DND-41 (cell line): ENCODE data around the gene REEP1.
A peak's percentile ranks its signal among the peaks of the same experiment; 100 is the strongest.

ENCODE experiments used
- ATAC-seq: fragments of 200-7000 bp; cut with Tn5 transposase; 3 replicates; pipeline ENCODE4 v1.9.1; 2021; ENCODE audit warnings: low read depth; ENCODE audit not compliant: insufficient read depth
- DNase-seq: peaks from one replicate; pipeline ENCODE4 v3.0.0-alpha.2; 2020
- H2AFZ ChIP-seq: 2 replicates; pipeline ENCODE4 v1.6.0; 2012; ENCODE audit warnings: low read depth, low read length
- H3K27ac ChIP-seq: 2 replicates; pipeline ENCODE4 v1.5.1; 2012; ENCODE audit warnings: low read length, inconsistent platforms
- H3K27me3 ChIP-seq: fragments of 200-600 bp; sonication (generic); 2 replicates; pipeline ENCODE4 v1.6.0; 2012; ENCODE audit warnings: low read length, mild to moderate bottlenecking, inconsistent platforms; ENCODE audit not compliant: insufficient read depth, poor library complexity
- H3K36me3 ChIP-seq: 2 replicates; pipeline ENCODE4 v1.5.1; 2012; ENCODE audit warnings: low read length, inconsistent platforms; ENCODE audit not compliant: insufficient read depth
- H3K4me1 ChIP-seq: 2 replicates; pipeline ENCODE4 v1.5.1; 2012; ENCODE audit warnings: mild to moderate bottlenecking, low read length; ENCODE audit not compliant: insufficient read depth
- H3K4me2 ChIP-seq: 2 replicates; pipeline ENCODE4 v1.6.0; 2012; ENCODE audit warnings: mild to moderate bottlenecking, moderate library complexity, low read length, inconsistent platforms; ENCODE audit not compliant: insufficient read depth
- H3K4me3 ChIP-seq, 2 experiments: fragments of 200-600 bp in 1 of 2; shearing (Covaris generic) in 1 of 2; 2 replicates each; pipeline ENCODE4 v1.5.1; 2012 to 2016; ENCODE audit warnings: inconsistent platforms in 2 of 2, low read length in 2 of 2, mild to moderate bottlenecking in 2 of 2, low read depth in 1 of 2, moderate library complexity in 1 of 2
- H3K79me2 ChIP-seq: 2 replicates; pipeline ENCODE4 v1.6.0; 2012; ENCODE audit warnings: low read length, inconsistent platforms; ENCODE audit not compliant: insufficient read depth
- H3K9ac ChIP-seq: 2 replicates; pipeline ENCODE4 v1.6.0; 2012; ENCODE audit warnings: low read depth, mild to moderate bottlenecking, inconsistent platforms, low read length, moderate library complexity
- H3K9me3 ChIP-seq: 2 replicates; pipeline ENCODE4 v1.5.1; 2012; ENCODE audit warnings: low read length, moderate library complexity, mild to moderate bottlenecking, inconsistent platforms; ENCODE audit not compliant: insufficient read depth, severe bottlenecking
- H4K20me1 ChIP-seq: 2 replicates; pipeline ENCODE4 v1.6.0; 2012; ENCODE audit warnings: low read length; ENCODE audit not compliant: insufficient read depth
- CTCF ChIP-seq: IDR thresholded peaks from 2 replicates; pipeline ENCODE4 v1.5.1; 2012; ENCODE audit warnings: borderline replicate concordance, low read length, moderate library complexity, mild to moderate bottlenecking; ENCODE audit not compliant: poor library complexity, severe bottlenecking; ENCODE audit errors: extremely low read depth
- EZH2 ChIP-seq: IDR thresholded peaks from 3 replicates; pipeline ENCODE4 v1.6.1; 2012; ENCODE audit warnings: borderline replicate concordance, low read depth, mild to moderate bottlenecking, moderate library complexity, low read length, inconsistent platforms; ENCODE audit not compliant: severe bottlenecking

The REEP1 gene

DNA sequence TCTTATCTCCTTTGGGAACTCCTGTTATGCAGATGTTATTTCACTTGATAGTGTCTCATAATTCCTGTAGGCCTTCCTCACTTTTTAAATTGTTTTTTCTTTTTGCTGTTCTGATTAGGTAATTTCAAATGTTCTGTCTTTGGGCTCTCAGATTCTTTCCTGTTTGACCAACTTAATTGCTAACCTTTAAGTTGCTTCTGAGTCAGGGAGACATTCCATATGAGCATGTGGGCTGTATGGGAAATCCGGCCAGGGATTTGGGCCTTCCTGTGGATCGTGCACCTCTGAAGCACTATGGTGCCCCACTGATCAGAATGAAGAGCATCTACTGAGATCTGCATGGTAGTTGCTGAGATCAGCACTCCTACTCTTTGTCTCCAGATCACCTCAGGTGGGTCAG, 44.7 kb upstream of the REEP1 start:
- H3K27ac ChIP-seq: no peak overlapping the region
- H3K4me3 ChIP-seq: no peak overlapping the region
- TF ChIP-seq CTCF (no peak), EZH2 (no peak)
- H3K9me3 ChIP-seq: no peaks in the 10 kb centered on the region
- H2AFZ ChIP-seq: no peak overlapping the region
- no peak overlapping the region for H3K9ac ChIP-seq
- H4K20me1 ChIP-seq: no peaks in the 10 kb centered on the region
- no peaks in the 10 kb centered on the region for H3K79me2 ChIP-seq
- H3K36me3 ChIP-seq: no peaks in the 10 kb centered on the region
- no peak overlapping the region for H3K4me2 ChIP-seq
- ATAC-seq: no peak
- no peak for DNase-seq
- H3K4me1 ChIP-seq: no peaks in the 10 kb centered on the region
- H3K27me3 ChIP-seq: peaks cover 3% of the 10 kb centered on the region

DNA sequence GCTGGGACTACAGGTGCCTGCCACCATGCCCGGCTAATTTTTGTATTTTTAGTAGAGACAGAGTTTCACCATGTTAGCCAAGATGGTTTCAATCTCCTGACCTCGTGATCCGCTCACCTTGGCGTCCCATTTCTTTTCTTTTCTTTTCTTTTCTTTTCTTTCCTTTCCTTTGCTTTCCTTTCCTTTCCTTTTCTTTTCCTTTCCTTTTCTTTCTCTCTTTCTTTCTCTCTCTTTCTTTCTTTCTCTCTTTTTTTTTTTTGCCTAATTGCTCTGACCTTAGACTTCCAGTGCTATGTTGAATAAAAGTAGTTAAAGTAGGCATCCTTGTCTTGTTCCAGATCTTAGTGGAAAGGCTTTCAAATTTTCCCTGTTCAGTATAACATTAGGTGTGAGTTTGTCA, 41.0 kb upstream of the REEP1 start:
- Histone ChIP-seq H3K79me2 (no peaks in the 10 kb centered on the region), H3K4me2 (no peak overlapping the region), H3K9me3 (no peaks in the 10 kb centered on the region), H3K4me1 (no peaks in the 10 kb centered on the region), H3K9ac (no peak overlapping the region), H2AFZ (no peak overlapping the region), H3K36me3 (no peaks in the 10 kb centered on the region), H3K4me3 (no peak overlapping the region), H3K27ac (no peak overlapping the region), H3K27me3 (peaks cover 4% of the 10 kb centered on the region), H4K20me1 (no peaks in the 10 kb centered on the region)
- TF ChIP-seq CTCF: no peak
- no peak for TF ChIP-seq EZH2
- no peak for ATAC-seq
- DNase-seq: no peak

DNA sequence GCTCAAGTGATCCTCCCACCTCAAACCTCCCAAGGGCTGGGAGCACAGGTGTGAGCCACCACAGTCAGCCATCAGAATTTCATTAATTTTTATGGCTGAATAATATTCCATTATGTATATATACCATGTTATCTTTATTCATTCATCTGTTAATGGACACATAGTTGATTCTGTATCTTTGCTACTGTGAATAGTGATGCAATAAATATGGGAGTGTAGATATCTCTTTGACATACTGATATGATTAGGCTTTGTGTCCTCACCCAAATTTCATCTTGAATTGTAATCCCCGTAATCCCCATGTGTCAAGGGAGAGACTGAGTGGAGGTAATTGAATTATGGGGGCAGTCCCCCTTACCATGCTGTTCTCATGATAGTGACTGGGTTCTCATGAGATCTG, 38.2 kb upstream of the REEP1 start:
- Histone ChIP-seq H3K27me3 (peaks cover 4% of the 10 kb centered on the region), H3K9me3 (no peaks in the 10 kb centered on the region), H3K9ac (no peak overlapping the region), H3K27ac (no peak overlapping the region), H4K20me1 (no peaks in the 10 kb centered on the region), H3K4me3 (no peak overlapping the region), H3K4me2 (no peak overlapping the region), H3K4me1 (0 out of 2 replicates have a peak, but pooled peaks cover 3% of the 10 kb centered on the region), H3K36me3 (no peaks in the 10 kb centered on the region), H2AFZ (no peak overlapping the region), H3K79me2 (no peaks in the 10 kb centered on the region)
- no peak for ATAC-seq
- no peak for DNase-seq
- TF ChIP-seq CTCF (no peak), EZH2 (no peak)

GRCh38 chr2:86372641-86373502, 35.4 kb upstream of the REEP1 start:
- no peaks in the 10 kb centered on the region for H3K36me3 ChIP-seq
- no peak overlapping the region for H3K4me2 ChIP-seq

More at GRCh38 chr2:86372641-86373502, 35.4 kb upstream of the REEP1 start:
- DNase-seq (peak; percentile 17), ATAC-seq (no peak; the same call in 2 of the 3 replicates)
- no peak for TF ChIP-seq EZH2
- peak; percentile 59 for TF ChIP-seq CTCF
- Histone ChIP-seq H3K4me1 (0 out of 2 replicates have a peak, but pooled peaks cover 3% of the 10 kb centered on the region), H3K79me2 (no peaks in the 10 kb centered on the region), H3K4me3 (no peak overlapping the region), H3K27ac (no peak overlapping the region), H4K20me1 (no peaks in the 10 kb centered on the region), H3K9me3 (no peaks in the 10 kb centered on the region), H3K27me3 (peaks cover 4% of the 10 kb centered on the region), H3K9ac (no peak overlapping the region), H2AFZ (no peak overlapping the region)
